NCI-H2081 (cell line): ENCODE data around the gene PKHD1.

Experiments used
- DNase-seq, 2 experiments: peaks; one replicate each; lab custom pipeline; 2025; lab: John Stamatoyannopoulos, UW

PKHD1 gene

DNA sequence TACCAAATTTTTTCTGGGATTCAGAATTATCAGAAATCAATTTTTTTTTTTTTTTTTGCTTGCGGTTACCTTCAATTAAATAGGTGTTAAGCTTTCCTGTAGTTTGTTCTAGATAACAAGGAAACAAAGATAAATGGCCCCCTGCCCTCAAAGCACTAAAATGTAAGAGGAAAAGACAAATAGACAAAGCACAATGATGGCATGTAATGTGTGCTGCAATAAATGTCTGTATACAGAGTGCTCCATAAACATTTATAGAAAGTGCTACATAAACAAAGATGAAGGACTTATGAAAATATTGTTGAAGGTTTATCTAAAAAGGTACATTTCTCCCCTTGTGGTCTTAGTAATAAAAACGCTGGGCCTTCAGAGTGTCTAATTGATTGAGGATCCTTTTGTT is 384.6 kb downstream of the PKHD1 start:
- no peak for DNase-seq

DNA sequence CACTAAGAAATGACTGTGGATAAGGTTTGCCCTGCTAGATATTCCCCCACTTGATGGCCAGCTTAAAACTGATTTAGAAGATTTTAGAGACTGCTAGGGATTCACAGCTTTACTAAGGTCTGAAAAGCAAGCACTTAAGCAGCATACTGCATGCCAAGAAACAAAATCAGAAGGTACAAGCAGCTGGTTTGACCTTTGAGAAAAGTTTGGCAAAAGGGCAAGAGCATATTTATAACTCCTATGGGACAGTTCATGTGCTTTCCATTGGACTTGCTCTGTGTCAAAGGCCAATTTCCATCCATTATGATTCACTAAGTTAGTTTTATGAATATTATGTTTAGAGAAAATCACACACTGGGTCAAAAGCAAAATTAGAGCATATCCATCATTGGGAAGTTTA is 402.8 kb downstream of the PKHD1 start:
- DNase-seq: no peak

DNA sequence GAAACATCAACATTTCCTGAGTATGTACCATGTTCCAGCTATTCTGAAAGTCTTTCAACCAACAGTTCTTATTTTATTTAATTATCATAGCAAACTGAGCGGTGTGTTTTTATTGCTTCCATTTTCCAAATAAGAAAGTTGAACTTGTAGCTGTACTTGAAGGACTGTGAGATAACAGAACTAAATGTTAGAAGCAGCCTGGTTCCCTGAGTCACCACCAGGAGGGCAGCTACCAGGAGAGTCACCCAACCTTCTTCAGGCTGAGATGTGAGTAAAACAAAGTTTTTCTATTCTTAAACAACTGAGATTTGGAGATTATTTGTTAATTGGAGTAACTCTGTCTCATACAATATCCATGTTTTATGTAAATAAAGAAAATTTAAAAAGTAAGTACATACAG is 403.4 kb downstream of the PKHD1 start:
- DNase-seq: no peak

DNA sequence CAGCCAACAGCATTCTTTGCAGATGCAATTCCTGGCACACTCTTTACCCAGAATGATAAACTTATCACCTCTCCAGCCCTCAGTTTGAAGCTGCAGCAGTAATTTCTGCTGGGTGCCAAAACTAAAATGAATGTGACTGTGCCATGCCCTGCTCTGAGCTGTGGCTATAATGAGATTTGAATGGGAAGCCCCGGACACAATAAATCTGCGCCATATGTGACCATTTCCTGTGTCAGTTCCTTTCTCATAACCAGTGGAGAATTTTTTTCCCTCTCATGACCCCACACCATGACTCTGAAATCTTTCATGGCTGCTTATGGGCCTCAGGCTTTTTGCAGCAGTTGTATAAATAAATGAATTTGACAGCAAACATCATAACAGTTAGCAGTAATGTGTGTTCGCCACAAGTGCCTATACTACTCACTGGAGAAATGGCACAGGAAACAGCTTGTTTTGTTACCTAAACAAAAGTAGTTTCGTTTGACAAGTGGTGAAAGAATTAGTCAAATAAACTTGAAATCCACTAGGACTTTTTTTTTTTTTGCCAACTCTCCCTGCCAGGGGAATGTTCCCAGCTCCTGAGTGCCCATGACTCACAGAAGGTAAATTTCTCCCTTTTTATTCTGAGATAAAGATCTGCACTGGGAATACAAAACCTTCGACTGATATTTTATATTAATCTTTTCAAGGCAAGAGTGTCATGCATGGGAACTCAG is 408.4 kb downstream of the PKHD1 start:
- DNase-seq: peak; percentile 49 to 74

DNA sequence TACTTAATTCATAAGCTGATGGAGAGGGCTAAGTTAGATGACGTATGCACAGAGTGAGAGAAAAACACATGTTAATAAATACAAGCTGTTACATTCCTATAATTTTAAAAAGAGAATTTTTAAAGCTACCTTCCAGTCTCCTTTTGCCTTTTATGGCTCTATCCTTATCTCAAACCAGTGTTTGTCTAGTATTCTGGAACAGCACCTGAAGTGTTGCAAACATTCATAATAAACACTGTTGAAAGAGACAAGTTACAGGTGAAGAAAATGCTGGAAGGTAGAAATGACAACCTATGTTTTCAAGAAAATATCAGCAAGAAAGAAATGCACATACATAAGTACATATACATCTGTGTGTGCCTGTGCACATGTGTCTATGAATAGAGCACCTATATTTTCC is 409.1 kb downstream of the PKHD1 start:
- DNase-seq: no peak

DNA sequence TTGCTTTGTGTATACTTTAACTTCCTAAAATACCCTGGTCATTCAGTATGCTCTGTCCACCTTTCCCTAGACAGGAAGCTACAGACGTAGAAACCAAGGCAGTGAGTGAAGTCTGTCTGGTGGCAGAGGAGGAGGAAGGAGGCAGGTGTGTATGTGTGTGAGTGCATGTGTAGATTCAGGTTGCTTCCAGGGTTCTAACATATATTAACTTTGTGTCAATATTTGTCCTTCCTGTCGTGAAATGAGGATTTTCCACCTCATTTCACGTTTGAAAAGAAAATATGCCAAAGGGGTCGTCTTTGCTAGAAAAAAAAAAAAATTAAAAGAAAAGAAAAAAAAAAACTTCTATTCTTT is 411.5 kb downstream of the PKHD1 start:
- DNase-seq: peak in 1 of 2 experiments; percentile 37

DNA sequence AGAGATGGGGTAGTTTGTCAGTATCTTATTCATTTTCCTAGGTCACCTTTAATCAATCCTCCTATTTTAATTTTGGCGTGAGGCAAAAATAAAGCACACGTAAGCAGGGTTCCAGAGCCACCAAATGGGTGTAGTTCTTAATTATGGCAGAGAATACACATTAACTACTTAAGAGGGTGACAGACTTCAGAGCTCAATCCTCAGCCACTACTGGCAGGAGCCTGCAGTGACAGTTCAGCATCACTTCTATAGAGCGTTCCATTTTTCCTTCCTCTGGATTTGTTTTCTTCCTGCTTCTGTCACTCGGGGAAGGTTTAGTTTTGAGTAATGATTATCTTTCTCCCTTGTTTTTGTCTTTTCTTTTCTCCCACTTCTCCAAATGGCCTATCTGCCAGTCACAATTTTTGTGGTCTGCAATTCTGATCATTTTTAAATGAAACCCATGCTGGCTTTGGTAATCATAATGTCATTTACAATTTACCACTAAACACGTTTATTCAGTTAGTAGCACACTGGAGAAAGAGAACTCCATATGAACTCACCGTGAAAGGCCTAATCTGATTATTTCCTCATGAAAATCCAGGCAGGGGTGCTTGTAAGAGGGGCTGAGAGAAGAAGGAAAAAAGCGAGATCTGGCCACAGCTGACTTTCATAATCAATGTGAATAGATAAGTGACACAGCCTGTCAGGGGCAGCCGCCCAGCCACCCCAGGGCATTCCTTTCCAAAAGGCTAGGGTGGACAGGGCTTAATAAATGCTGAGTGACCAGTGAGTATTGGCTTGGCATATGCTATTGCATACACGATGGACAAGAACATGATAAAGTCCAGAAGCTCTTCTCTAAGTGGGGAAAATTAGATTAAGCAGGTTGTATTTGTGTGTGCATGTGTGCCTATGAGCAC is 412.1 kb downstream of the PKHD1 start:
- DNase-seq: no peak

DNA sequence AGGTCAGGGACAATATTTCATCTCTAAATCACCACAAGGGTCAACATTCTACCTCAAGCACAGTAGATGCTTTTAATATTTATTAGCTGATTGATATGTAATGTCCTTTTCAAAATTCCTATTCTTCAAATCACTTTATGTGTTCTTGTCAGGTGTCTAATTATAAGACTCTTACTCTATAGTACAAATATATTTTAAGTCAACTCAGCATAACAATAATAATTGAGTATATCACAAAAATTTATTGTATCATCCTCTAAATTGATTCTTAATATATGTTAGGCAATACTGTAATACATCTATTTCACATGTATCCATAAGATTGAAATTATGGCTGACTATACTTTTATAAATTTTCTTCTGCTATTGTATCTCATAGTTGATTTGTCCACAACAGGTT is 423.9 kb downstream of the PKHD1 start:
- DNase-seq: no peak

DNA sequence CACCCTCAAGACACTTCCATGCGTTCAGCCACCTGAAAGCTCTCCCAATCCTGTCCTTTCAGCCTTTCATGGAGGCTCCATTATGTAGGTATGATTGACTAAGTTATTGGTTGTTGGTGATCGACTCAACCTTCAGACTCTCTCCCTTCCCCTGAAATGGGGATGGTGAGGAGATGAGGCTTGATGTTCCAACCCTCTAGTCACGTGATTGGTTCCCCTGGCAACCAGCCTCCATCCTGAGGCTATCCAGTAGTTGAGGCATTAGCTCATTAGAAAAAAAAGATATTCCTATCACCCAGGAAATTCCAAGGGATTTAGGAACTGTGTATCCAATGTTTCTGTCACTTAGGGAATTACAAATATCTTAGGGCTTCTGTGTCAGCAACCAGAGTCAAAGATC is 426.6 kb downstream of the PKHD1 start:
- DNase-seq: no peak

DNA sequence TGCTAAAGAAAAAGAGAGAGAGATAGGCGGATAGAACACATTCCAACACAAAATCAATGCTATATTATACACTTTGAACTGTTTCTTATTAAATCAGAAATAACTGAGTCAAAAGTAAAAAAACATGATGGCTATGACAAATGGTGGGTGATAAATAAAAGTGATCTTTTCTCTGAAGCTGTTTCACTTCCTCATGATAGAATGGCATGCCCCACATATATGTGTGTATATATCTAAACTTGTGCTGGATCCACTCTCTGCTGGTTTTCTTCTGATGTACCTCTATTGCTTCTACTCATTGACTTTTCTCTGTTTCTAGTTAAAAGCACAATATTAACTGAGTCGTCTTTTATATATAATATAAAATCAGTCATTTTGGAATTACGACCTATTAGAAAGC is 429.9 kb downstream of the PKHD1 start:
- DNase-seq: no peak

DNA sequence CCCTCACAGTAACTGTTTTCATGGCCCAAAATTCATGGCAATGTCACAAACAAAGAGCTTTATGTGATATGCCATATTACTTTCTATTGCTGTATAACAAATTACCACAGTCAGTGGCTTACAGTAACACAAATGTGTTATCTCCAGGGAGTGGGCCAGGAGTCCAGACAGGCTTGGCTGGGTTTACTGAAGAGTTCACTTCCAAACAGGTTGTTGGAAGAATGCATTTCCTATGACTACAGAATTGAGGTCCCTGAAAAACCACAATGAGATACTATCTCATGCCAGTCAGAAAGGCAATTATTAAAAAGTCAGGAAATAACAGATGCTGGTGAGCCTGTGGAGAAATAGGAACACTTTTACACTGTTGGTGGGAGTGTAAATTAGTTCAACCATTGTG is 431.9 kb downstream of the PKHD1 start:
- DNase-seq: no peak

DNA sequence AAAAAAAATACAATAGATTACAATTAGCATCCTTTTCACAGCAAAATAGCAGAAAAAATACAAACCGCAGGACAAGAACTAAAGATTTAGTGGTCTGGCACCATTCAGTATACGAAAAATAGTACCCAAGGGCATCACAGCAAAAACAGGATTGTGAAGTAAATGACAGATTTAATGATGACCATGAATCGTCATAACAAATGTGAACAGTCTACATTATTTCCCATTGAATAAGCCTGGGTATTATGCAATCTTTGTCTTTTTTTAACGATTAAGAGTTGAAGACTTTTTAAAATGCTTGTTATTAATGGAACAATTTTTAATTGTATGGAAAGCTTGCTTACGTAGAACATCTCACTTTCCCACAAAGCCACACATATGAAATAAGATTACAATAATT is 432.8 kb downstream of the PKHD1 start:
- no peak for DNase-seq

DNA sequence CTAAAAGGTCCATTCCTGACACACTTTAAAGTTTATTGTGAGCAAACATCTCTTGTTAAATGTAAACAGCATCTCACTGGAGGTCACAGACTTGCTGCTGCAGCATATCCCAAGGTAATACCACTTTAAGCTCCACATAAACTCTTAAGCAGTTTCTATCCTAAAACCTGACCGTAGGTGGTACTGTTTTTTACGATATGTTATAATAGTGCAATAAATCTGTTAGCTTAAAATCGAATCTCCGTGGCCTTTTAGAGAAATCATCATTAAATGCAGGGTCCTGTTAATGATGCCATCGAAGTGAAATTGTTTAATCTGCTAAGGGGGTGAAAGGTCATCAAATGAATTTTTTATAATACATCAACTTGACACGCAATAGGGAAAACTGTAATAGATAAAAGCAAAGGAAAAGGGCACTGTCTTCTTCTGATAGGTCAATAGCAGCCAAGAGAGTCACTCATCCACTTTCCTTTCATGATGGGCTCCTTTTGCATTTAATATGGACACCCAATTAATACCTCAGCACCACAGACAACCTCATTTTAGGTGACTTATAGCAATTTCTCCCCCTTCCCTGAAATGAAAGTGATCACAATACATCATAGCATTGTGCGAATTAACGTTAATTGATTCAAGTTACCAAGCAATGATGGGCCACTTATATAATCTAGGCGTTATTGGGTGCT is 436.1 kb downstream of the PKHD1 start:
- DNase-seq: no peak

DNA sequence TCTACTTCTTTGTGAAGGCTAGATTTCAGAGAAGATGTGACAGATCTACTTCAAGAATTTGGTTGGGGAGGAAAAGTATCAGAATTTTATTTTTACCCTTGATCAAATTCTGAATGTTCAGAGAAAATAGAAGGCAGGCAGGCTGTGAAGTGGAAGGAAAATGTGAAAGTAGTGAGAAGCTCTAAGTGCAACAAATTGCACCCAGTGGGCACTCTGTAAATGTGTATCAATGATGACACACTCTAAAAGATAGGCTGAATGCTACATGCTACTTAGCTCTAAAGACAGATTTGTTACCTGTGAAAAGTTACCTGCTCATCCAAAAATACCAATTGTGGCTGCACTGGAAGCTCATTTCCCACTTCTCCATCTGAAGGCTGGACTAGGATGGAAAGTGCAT is 438.6 kb downstream of the PKHD1 start:
- no peak for DNase-seq

DNA sequence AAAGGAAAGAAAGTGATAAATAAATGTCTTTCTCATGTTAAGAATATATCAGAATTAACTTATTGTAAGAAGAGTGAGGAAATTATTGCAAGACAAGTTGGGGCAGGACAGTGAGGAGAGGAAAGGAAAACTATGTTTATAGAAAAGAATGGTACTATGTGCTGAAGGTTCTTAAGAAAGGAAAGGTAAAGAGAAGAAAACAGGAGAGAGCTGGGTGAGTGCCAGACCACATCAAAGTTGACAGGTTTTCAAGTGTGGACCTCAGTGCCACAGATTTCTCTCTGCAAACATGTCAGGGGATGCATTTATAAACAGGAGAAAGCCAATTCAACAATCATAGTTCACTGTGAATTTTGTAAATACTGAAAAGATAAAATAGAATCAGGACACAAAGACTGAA is 439.2 kb downstream of the PKHD1 start:
- no peak for DNase-seq

DNA sequence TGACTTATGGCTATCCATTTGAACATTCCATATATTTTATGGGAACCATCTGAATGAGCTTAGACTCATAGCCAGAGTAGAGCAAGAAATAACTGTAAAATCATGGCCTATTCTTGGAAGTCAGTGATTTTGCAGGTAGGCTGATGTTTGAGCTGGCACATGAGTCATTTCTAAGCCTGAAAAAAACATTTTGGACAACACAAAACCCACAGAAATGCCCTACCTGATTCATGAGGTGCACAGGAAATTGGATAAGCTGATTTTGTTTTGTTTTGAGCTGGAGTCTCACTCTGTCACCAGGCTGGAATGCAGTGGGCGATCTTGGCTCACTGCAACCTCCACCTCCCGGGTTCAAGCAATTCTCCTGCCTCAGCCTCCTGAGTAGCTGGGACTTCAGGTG is 443.0 kb downstream of the PKHD1 start:
- no peak for DNase-seq

DNA sequence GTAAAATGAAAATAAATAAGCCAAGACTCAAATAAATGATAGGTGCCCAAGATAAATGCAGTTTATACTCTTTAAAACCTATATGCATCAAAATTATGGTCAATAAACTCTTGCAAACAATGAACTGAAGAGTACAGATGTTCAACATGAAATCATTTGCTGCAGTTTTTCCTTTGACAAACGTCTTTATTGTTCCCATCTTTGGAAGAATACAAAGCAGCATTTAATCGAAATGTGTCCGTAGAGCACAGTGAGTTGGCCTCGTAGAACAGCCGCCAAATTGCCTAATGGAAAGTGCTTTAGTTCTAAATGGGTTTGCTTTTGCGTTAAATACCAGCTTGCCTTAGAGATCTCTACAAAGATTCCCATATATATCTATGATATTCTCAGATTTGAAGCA is 447.4 kb downstream of the PKHD1 start:
- DNase-seq: no peak

DNA sequence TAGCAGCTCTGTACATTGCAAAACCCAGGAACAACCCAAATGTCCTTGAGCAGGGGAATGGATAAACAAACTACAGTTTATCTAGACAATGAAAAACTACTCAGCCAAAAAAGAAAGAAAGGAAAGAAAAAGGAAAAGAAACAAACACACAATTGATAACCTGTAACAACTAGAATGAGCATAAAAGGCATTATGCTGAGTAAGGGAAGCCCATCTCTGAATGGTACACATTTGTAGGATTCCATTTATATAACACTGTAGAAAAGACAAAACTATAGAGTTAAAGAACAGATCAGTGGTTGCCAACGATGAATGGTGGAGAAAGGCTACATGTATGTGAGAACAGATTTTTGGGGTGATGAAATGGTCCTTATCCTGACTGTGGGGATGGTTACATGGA is 454.0 kb downstream of the PKHD1 start:
- no peak for DNase-seq

DNA sequence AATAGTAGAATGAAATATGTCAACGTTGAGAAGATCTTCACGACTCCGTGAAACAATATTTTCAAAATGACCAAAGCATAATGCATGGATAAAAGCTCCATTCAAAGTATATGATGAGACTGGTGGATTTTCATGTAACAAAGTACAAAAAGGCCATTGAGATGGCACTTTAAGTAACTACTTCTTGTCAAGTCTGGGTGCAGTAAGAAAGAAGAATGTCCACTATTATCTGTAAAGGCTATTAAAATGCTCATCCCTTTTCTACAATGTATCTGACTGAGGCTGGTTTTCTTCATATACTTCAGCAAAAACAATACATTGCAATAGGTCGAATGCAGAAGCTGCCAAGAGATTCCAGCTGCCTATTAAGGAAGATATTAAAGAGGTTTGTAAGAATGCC is 457.4 kb downstream of the PKHD1 start:
- no peak for DNase-seq

DNA sequence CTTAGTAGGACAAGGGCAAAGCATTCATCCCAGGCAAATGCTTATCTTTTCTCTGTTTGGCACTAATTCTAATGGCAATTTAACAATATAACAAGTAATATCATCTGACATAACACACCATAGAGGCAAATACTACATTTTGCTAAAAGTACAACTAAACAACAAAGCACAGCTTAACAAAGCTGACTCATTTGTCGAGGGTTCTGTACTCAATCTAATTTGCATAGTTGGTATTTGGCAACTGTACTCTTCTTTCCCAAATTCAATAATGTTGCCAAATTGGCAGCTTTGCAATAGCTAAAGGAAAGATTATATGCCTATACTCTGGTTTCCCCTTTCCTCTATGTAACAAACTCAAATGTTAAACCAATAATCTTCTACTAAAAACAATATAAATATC is 461.0 kb downstream of the PKHD1 start:
- DNase-seq: no peak

DNA sequence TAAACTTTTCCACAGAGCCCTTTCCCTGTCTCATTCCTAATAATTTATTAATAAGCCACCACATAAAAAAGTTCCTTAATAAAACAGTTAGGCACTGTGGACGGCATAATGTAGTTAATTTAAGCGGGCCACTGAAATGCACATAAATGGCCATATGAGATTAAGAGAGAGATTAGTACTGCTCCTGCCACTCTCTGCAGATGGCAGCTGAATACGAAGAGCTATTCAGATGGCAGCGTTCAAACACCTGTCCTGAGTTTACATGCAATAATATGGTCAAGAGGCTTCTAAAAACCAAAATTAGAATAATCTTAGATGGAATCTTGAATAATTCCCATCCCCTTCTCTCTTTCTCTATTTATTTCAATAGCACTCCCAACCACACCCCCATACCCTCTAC is 461.8 kb downstream of the PKHD1 start:
- DNase-seq: no peak

DNA sequence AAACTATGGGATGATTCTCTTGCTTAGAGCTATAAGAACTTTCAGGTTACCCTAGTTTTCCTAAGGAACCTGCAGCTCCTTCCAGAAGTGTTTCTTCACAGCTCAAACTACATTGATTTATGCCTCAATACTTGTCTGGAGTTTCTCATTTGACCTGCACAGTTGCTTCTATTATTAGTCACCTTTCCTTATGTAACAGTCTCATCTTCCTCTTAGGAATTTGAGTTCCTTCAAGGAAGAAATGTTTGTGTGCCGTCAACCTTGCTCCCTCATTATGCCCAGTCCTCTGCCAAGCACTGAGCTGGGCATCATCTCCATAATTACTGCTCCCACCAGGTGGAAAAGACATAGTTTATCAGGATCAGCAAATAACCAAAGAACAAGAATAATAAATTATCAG is 466.4 kb downstream of the PKHD1 start:
- no peak for DNase-seq
